CD14-positive monocyte (primary cell): Measurements from ENCODE around the gene SEC14L1. TPM values are rescaled to one million over a fixed set of nuclear protein-coding genes. Genes with fewer than 3 reads are reported as not detected.

Experiments
- DNase-seq, 3 donors: peaks; one replicate each; pipeline ENCODE4 v3.0.0-alpha.2; 2011 to 2022
- H2AFZ ChIP-seq: 2 replicates; pipeline ENCODE4 v1.6.0; 2012; ENCODE audit warnings: mild to moderate bottlenecking, low read depth, low read length, inconsistent platforms; ENCODE audit not compliant: insufficient read depth, poor library complexity, severe bottlenecking
- H3K27ac ChIP-seq, 2 donors: 1 replicate in 1 of 2; 2 replicates in 1 of 2; pipeline ENCODE4 v1.5.1; 2012 to 2013; ENCODE audit warnings: low read length in 2 of 2, control low read depth in 1 of 2, inconsistent platforms in 1 of 2, low read depth in 1 of 2, mild to moderate bottlenecking in 1 of 2
- H3K27me3 ChIP-seq, 2 donors: one replicate each; pipeline versions ENCODE4 v1.6.0 to v1.6.1; 2011 to 2013; ENCODE audit warnings: low read length in 2 of 2; ENCODE audit not compliant: control insufficient read depth in 2 of 2, insufficient read depth in 2 of 2
- H3K36me3 ChIP-seq, 2 donors: replicated peaks in 1 of 2; 1 replicate in 1 of 2; 2 replicates in 1 of 2; pipeline versions ENCODE4 v1.5.1 to v1.6.1; 2012 to 2013; ENCODE audit warnings: low read length in 2 of 2, control low read depth in 1 of 2, inconsistent platforms in 1 of 2, mild to moderate bottlenecking in 1 of 2; ENCODE audit not compliant: insufficient read depth in 2 of 2, control insufficient read depth in 1 of 2
- H3K4me1 ChIP-seq, 2 donors: 1 replicate in 1 of 2; 2 replicates in 1 of 2; pipeline versions ENCODE4 v1.5.1 to v1.6.1; 2012 to 2013; ENCODE audit warnings: low read length in 2 of 2, control low read depth in 1 of 2, inconsistent platforms in 1 of 2, mild to moderate bottlenecking in 1 of 2, moderate library complexity in 1 of 2; ENCODE audit not compliant: insufficient read depth in 2 of 2, control insufficient read depth in 1 of 2
- H3K4me2 ChIP-seq: replicated peaks from 2 replicates; pipeline ENCODE3; 2012; ENCODE audit warnings: low read length, moderate library complexity, mild to moderate bottlenecking; ENCODE audit not compliant: poor library complexity, severe bottlenecking; ENCODE audit errors: extremely low read depth
- H3K4me3 ChIP-seq, 3 experiments: fragments of 200-600 bp in 1 of 3; sonication (generic) in 1 of 3; replicated peaks in 1 of 3; 1 replicate in 2 of 3; 2 replicates in 1 of 3; pipeline ENCODE4 v1.5.1; 2011 to 2013; ENCODE audit warnings: low read length in 3 of 3, mild to moderate bottlenecking in 3 of 3, control low read depth in 2 of 3, low read depth in 2 of 3, inconsistent platforms in 1 of 3, moderate library complexity in 1 of 3
- H3K79me2 ChIP-seq: 2 replicates; pipeline ENCODE4 v1.6.0; 2012; ENCODE audit warnings: mild to moderate bottlenecking, control low read depth, inconsistent platforms, low read length, moderate library complexity; ENCODE audit not compliant: insufficient read depth
- H3K9ac ChIP-seq: 2 replicates; pipeline ENCODE4 v1.6.0; 2017; ENCODE audit warnings: low read length, mild to moderate bottlenecking; ENCODE audit not compliant: insufficient read depth, poor library complexity, severe bottlenecking
- H3K9me3 ChIP-seq, 2 donors: replicated peaks in 1 of 2; 1 replicate in 1 of 2; 2 replicates in 1 of 2; pipeline versions ENCODE4 v1.5.1 to v1.6.1; 2012 to 2013; ENCODE audit warnings: low read length in 2 of 2, control low read depth in 1 of 2; ENCODE audit not compliant: control insufficient read depth in 1 of 2, insufficient read depth in 1 of 2
- H4K20me1 ChIP-seq: 2 replicates; pipeline ENCODE4 v1.6.0; 2012; ENCODE audit warnings: mild to moderate bottlenecking, low read length, control low read depth, moderate library complexity; ENCODE audit not compliant: insufficient read depth
- H3K27ac Mint-ChIP-seq, 7 donors: one replicate each; pipeline ENCODE4 v1.8.0; 2020; ENCODE audit warnings: mild to moderate bottlenecking in 7 of 7, mixed read lengths in 7 of 7, moderate library complexity in 6 of 7, inconsistent platforms in 2 of 7
- H3K27me3 Mint-ChIP-seq, 3 donors: one replicate each; pipeline ENCODE4 v1.8.0; 2021 to 2022; ENCODE audit warnings: low read depth in 3 of 3, mild to moderate bottlenecking in 3 of 3, mixed read lengths in 3 of 3, moderate library complexity in 3 of 3, inconsistent platforms in 1 of 3
- H3K36me3 Mint-ChIP-seq, 2 donors: one replicate each; pipeline ENCODE4 v1.8.0; 2020; ENCODE audit warnings: mixed read lengths in 2 of 2, inconsistent platforms in 1 of 2, mild to moderate bottlenecking in 1 of 2
- H3K4me1 Mint-ChIP-seq: one replicate; pipeline ENCODE4 v1.8.0; 2020; ENCODE audit warnings: mild to moderate bottlenecking, mixed read lengths
- H3K4me3 Mint-ChIP-seq, 2 donors: one replicate each; pipeline ENCODE4 v1.8.0; 2020; ENCODE audit warnings: mild to moderate bottlenecking in 2 of 2, mixed read lengths in 2 of 2, moderate library complexity in 1 of 2
- H3K9me3 Mint-ChIP-seq, 7 donors: one replicate each; pipeline ENCODE4 v1.8.0; 2020 to 2022; ENCODE audit warnings: mixed read lengths in 7 of 7, mild to moderate bottlenecking in 6 of 7, moderate library complexity in 6 of 7, inconsistent platforms in 2 of 7
- WGBS: methylation state at CpG from one replicate; pipeline ENCODE4 v1.1.5; 2013; ENCODE audit warnings: missing lambda C conversion rate; ENCODE audit not compliant: insufficient coverage; 5-methylcytosine and 5-hydroxymethylcytosine counted together
- intact Hi-C, 2 donors: fragments of 100-400 bp; cut with micrococcal nuclease; formaldehyde crosslinking; loops; one replicate each; pipeline versions ENCODE4 v1.15.0 to v1.15.1; 2023
- polyA plus RNA-seq, 3 donors: library from polyadenylated mRNA; depleted of rRNA in 1 of 3; unstranded in 2 of 3; stranded (reverse) in 1 of 3; fragments of 300-500 nt in 2 of 3; fragments of >200 nt in 1 of 3; fragmentation: Illumina TruSeq in 2 of 3; gene quantifications; 1 replicate in 2 of 3; 2 replicates in 1 of 3; pipeline ENCODE4 v1.2.3, GENCODE V29; 2012 to 2021
- TF ChIP-seq, protein P1 (sequence below): fragments of 200-600 bp; IDR thresholded peaks from one replicate; pipeline ENCODE4 v1.8.0; 2022; ENCODE audit warnings: antibody characterized with exemption, mild to moderate bottlenecking

SEC14L1 gene
- polyA plus RNA-seq, 3 donors: 34.1 to 76.4 (median 43.2) TPM

DNA sequence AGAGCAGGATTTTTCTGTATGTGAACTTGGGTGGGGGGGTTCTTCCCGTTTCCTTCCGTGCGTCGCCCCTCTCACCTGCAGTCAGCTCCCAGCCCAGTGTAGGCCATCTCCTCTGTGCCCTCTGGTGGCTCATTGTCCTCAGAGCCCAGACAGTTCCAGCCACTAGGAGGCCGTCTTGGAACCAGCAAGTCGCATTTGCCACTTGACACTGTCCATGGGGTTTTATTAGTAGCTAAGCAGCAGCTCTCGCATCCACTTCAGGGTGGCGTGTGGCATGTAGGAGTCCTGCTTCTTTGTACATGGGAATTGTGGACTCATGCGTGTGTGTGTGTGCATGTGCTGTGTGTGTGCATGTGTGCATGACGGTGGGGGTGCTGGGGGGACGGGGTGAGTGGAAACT is 74.0 kb downstream of the SEC14L1 start:
- WGBS: 71% methylated on average over 7 of the region's 11 CpGs
- H4K20me1 ChIP-seq: peaks cover 72% of the 10 kb centered on the region
- H3K4me3 ChIP-seq: no peak overlapping the region
- intact Hi-C loops: no loop called here
- peaks cover 80 to 92% of the 10 kb centered on the region in 2 donors for H3K36me3 ChIP-seq
- TF ChIP-seq, protein P1, sequence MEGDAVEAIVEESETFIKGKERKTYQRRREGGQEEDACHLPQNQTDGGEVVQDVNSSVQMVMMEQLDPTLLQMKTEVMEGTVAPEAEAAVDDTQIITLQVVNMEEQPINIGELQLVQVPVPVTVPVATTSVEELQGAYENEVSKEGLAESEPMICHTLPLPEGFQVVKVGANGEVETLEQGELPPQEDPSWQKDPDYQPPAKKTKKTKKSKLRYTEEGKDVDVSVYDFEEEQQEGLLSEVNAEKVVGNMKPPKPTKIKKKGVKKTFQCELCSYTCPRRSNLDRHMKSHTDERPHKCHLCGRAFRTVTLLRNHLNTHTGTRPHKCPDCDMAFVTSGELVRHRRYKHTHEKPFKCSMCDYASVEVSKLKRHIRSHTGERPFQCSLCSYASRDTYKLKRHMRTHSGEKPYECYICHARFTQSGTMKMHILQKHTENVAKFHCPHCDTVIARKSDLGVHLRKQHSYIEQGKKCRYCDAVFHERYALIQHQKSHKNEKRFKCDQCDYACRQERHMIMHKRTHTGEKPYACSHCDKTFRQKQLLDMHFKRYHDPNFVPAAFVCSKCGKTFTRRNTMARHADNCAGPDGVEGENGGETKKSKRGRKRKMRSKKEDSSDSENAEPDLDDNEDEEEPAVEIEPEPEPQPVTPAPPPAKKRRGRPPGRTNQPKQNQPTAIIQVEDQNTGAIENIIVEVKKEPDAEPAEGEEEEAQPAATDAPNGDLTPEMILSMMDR: no peak
- H3K4me2 ChIP-seq: no peak overlapping the region
- Mint-ChIP-seq H3K27ac (no peak overlapping the region), H3K36me3 (peaks cover 88 to 90% of the 10 kb centered on the region in 2 donors), H3K27me3 (peaks cover 0 to 2% (median 1%) of the 10 kb centered on the region in 3 donors), H3K4me3 (no peak overlapping the region), H3K9me3 (no peaks in the 10 kb centered on the region), H3K4me1 (peaks cover 18% of the 10 kb centered on the region)
- no peaks in the 10 kb centered on the region for H3K79me2 ChIP-seq
- no peaks in the 10 kb centered on the region for H3K27me3 ChIP-seq
- DNase-seq: no peak
- H3K4me1 ChIP-seq: peaks cover 15 to 22% of the 10 kb centered on the region in 2 donors
- no peaks in the 10 kb centered on the region for H3K9me3 ChIP-seq
- H3K27ac ChIP-seq: no peak overlapping the region
- H3K9ac ChIP-seq: no peak overlapping the region
- H2AFZ ChIP-seq: no peak overlapping the region

DNA sequence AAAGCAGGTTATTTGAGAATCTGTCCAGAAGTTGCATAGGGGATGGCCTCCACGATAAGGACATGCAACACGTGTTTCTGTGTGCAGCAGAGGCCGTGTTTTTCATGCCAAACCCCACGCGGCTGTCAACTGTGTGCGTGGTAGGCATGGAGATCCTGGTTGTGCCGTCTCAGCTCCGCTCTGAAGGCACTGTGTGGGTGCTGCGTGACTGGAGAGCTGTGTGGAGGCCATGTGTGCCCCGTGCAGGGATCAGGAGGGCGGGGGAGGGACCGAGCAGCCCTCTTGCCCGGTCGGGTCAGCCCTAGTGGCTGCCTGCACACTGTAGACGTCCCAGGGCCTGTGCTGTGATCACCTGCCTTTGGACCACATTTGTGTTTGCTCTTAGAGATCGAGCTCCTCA is 74.5 kb downstream of the SEC14L1 start:
- no peaks in the 10 kb centered on the region for H3K79me2 ChIP-seq
- WGBS: 97% methylated on average over 16 of the region's 16 CpGs
- Mint-ChIP-seq H3K27me3 (peaks cover 0 to 2% (median 1%) of the 10 kb centered on the region in 3 donors), H3K36me3 (peaks cover 84 to 89% of the 10 kb centered on the region in 2 donors), H3K27ac (peak overlapping the region in 1 of 7 donors; percentile 66), H3K9me3 (no peaks in the 10 kb centered on the region), H3K4me3 (no peak overlapping the region), H3K4me1 (peaks cover 18% of the 10 kb centered on the region)
- intact Hi-C loops: no loop called here
- peaks cover 75 to 87% of the 10 kb centered on the region in 2 donors for H3K36me3 ChIP-seq
- H3K9me3 ChIP-seq: no peaks in the 10 kb centered on the region
- no peak for DNase-seq
- no peak overlapping the region for H3K4me2 ChIP-seq
- H3K9ac ChIP-seq: no peak overlapping the region
- H4K20me1 ChIP-seq: peaks cover 66% of the 10 kb centered on the region
- H3K27me3 ChIP-seq: no peaks in the 10 kb centered on the region
- peaks cover 15 to 22% of the 10 kb centered on the region in 2 donors for H3K4me1 ChIP-seq
- no peak overlapping the region for H3K4me3 ChIP-seq
- TF ChIP-seq, protein P1: no peak
- no peak overlapping the region for H3K27ac ChIP-seq
- no peak overlapping the region for H2AFZ ChIP-seq
